ENCODE measurements around the gene APCDD1L. TPM values are rescaled to one million over a fixed set of nuclear protein-coding genes. Genes with fewer than 3 reads are reported as not detected.

APCDD1L gene
- total RNA-seq, 4 donors from 2014 or later, result 0.21 to 0.30 TPM; not detected in 2

GRCh38 chr20:58537831-58538230, 22.6 kb upstream of the APCDD1L start:
- H3K9me3 ChIP-seq, result peaks cover 0 to 30% (median 0%) of the 10 kb centered on the region in 4 donors
- no peak for DNase-seq (ENCODE audit: low spot score in 2 of 2)
- H3K4me1 ChIP-seq, result no peaks in the 10 kb centered on the region
- WGBS, 2 donors, result 82 to 93% methylated on average over 1 of the region's 1 CpG
- H3K27me3 ChIP-seq, result no peaks in the 10 kb centered on the region
- no peak for TF ChIP-seq POLR2A (IDR thresholded peaks at IDR 0.05)
- TF ChIP-seq, protein P1, sequence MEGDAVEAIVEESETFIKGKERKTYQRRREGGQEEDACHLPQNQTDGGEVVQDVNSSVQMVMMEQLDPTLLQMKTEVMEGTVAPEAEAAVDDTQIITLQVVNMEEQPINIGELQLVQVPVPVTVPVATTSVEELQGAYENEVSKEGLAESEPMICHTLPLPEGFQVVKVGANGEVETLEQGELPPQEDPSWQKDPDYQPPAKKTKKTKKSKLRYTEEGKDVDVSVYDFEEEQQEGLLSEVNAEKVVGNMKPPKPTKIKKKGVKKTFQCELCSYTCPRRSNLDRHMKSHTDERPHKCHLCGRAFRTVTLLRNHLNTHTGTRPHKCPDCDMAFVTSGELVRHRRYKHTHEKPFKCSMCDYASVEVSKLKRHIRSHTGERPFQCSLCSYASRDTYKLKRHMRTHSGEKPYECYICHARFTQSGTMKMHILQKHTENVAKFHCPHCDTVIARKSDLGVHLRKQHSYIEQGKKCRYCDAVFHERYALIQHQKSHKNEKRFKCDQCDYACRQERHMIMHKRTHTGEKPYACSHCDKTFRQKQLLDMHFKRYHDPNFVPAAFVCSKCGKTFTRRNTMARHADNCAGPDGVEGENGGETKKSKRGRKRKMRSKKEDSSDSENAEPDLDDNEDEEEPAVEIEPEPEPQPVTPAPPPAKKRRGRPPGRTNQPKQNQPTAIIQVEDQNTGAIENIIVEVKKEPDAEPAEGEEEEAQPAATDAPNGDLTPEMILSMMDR (IDR thresholded peaks at IDR 0.05), result no peak
- TF ChIP-seq EP300 (IDR thresholded peaks at IDR 0.05), result no peak
- no peaks in the 10 kb centered on the region for H3K36me3 ChIP-seq
- no peak overlapping the region for H3K27ac ChIP-seq
- H3K4me3 ChIP-seq, result no peak overlapping the region

DNA sequence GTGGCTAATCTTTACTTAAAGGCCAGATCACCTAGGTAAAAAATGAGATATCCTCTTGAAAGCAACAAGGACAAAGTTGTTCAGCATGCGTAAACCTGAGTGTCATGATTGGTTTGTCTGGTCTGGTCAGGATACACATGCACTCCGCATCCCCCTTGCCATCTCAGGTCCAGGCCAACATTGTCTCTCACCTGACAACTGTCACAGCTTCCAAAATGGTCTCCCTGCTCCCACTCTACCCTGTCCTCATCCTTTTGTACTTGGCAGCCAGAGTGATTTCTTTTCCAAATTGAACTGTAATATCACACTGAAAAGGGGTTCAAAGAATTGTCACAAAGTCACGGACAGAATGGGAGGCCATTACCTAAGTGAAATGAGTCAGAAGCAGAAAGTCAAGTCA, 21.1 kb upstream of the APCDD1L start:
- no peak for DNase-seq (ENCODE audit: low spot score in 2 of 2)
- H3K4me1 ChIP-seq, result no peaks in the 10 kb centered on the region
- 95 to 100% methylated on average over 3 of the region's 3 CpGs for WGBS, 2 donors
- no peak for TF ChIP-seq POLR2A (IDR thresholded peaks at IDR 0.05)
- TF ChIP-seq, protein P1 (IDR thresholded peaks at IDR 0.05), result no peak
- no peak overlapping the region for H3K4me3 ChIP-seq
- H3K27ac ChIP-seq, result no peak overlapping the region
- no peaks in the 10 kb centered on the region for H3K27me3 ChIP-seq
- H3K36me3 ChIP-seq, result no peaks in the 10 kb centered on the region
- peaks cover 0 to 44% (median 4%) of the 10 kb centered on the region in 4 donors for H3K9me3 ChIP-seq

DNA sequence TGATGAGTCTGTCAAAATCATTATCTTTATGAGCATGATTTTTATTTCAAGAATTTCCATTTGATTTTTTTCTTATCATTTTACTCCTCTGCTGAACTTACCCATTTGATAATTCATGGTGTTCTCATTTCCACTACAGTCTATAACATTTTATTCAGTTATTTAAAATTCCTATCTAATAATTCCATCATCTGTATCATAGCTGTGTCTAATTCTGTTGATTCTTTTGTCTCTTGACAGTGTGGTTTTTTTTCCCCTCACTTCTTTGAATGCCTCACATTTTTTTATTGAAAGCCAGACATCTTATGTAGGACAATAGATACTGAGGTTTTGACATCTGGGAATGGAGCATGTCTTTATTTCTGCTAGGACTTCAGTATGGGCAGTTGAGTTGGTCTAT, 16.5 kb upstream of the APCDD1L start:
- TF ChIP-seq POLR2A (IDR thresholded peaks at IDR 0.05) (no peak), EP300 (IDR thresholded peaks at IDR 0.05) (no peak)
- TF ChIP-seq, protein P1 (IDR thresholded peaks at IDR 0.05), result no peak
- Histone ChIP-seq H3K27me3 (no peaks in the 10 kb centered on the region), H3K9me3 (peaks cover 0 to 58% (median 13%) of the 10 kb centered on the region in 4 donors), H3K4me1 (no peaks in the 10 kb centered on the region), H3K36me3 (no peaks in the 10 kb centered on the region), H3K4me3 (no peak overlapping the region), H3K27ac (no peak overlapping the region)
- DNase-seq (ENCODE audit: low spot score in 2 of 2), result no peak

- TF ChIP-seq EP300 (IDR thresholded peaks at IDR 0.05), result no peak
- TF ChIP-seq, protein P1 (IDR thresholded peaks at IDR 0.05), result no peak
- Histone ChIP-seq H3K27ac (no peak overlapping the region), H3K4me3 (no peak overlapping the region), H3K9me3 (peaks cover 0 to 60% (median 13%) of the 10 kb centered on the region in 4 donors), H3K36me3 (no peaks in the 10 kb centered on the region), H3K27me3 (no peaks in the 10 kb centered on the region), H3K4me1 (no peaks in the 10 kb centered on the region)
- DNase-seq (ENCODE audit: low spot score in 2 of 2), result no peak
Observed at GRCh38 chr20:58531063-58531462, 15.9 kb upstream of the APCDD1L start.

- WGBS, 2 donors, result 95 to 100% methylated on average over 1 of the region's 1 CpG
- no peaks in the 10 kb centered on the region for H3K36me3 ChIP-seq
- H3K9me3 ChIP-seq, result peaks cover 0 to 70% (median 13%) of the 10 kb centered on the region in 4 donors
- no peak for DNase-seq (ENCODE audit: low spot score in 2 of 2)
- H3K4me1 ChIP-seq, result no peaks in the 10 kb centered on the region
- H3K27ac ChIP-seq, result no peak overlapping the region
- H3K4me3 ChIP-seq, result no peak overlapping the region
- H3K27me3 ChIP-seq, result no peaks in the 10 kb centered on the region
- TF ChIP-seq EP300 (IDR thresholded peaks at IDR 0.05), result no peak
- TF ChIP-seq, protein P1 (IDR thresholded peaks at IDR 0.05), result no peak
- no peak for TF ChIP-seq POLR2A (IDR thresholded peaks at IDR 0.05)
Observed at GRCh38 chr20:58528412-58528811, 13.2 kb upstream of the APCDD1L start.
